GM23338 (cell line): ENCODE measurements around the gene MIPEP. TPM values are rescaled to one million over a fixed set of nuclear protein-coding genes. Genes with fewer than 3 reads are reported as not detected.

Experiments
- ATAC-seq: fragments of 200-7000 bp; cut with Tn5 transposase; 3 replicates; pipeline ENCODE4 v1.9.1; 2020
- DNase-seq: peaks from one replicate; pipeline ENCODE4 v3.0.0-alpha.2; 2015; ENCODE audit warnings: low spot score
- H2AFZ ChIP-seq: fragments of 200-600 bp; sonication (generic); 2 replicates; pipeline ENCODE4 v1.8.0; 2016; ENCODE audit warnings: antibody characterized with exemption, mild to moderate bottlenecking, moderate library complexity
- H3F3A ChIP-seq: fragments of 200-600 bp; sonication (generic); replicated peaks from 2 replicates; pipeline ENCODE4 v1.8.0; 2017; ENCODE audit warnings: antibody characterized with exemption, mixed run types, low read depth
- H3K27ac ChIP-seq: fragments of 200-600 bp; sonication (generic); 2 replicates; pipeline ENCODE4 v1.6.1; 2016; ENCODE audit warnings: low read depth
- H3K27me3 ChIP-seq: fragments of 200-600 bp; sonication (generic); 2 replicates; pipeline ENCODE4 v1.8.0; 2016; ENCODE audit warnings: mild to moderate bottlenecking, mixed run types, moderate library complexity; ENCODE audit not compliant: insufficient read depth
- H3K36me3 ChIP-seq: fragments of 200-600 bp; sonication (generic); 2 replicates; pipeline ENCODE4 v1.8.0; 2016; ENCODE audit warnings: mild to moderate bottlenecking; ENCODE audit not compliant: insufficient read depth
- H3K4me1 ChIP-seq: fragments of 200-600 bp; sonication (generic); 2 replicates; pipeline ENCODE4 v1.8.0; 2016; ENCODE audit warnings: mild to moderate bottlenecking, moderate library complexity; ENCODE audit not compliant: insufficient read depth
- H3K4me2 ChIP-seq: fragments of 200-600 bp; sonication (generic); 2 replicates; pipeline ENCODE4 v1.7.1; 2017; ENCODE audit warnings: mixed run types
- H3K4me3 ChIP-seq: fragments of 200-600 bp; sonication (generic); 2 replicates; pipeline ENCODE4 v1.6.1; 2016; ENCODE audit warnings: mixed run types
- H3K79me2 ChIP-seq: fragments of 200-600 bp; sonication (generic); replicated peaks from 2 replicates; pipeline ENCODE4 v1.8.0; 2017; ENCODE audit warnings: mild to moderate bottlenecking; ENCODE audit not compliant: insufficient read depth
- H3K9me2 ChIP-seq: fragments of 200-600 bp; sonication (generic); 2 replicates; pipeline ENCODE4 v1.8.0; 2017; ENCODE audit not compliant: insufficient read depth
- H4K20me1 ChIP-seq: fragments of 200-600 bp; sonication (generic); replicated peaks from 2 replicates; pipeline ENCODE4 v1.8.0; 2017; ENCODE audit warnings: mild to moderate bottlenecking; ENCODE audit not compliant: insufficient read depth
- H3K27ac Mint-ChIP-seq: 2 replicates; pipeline ENCODE4 v1.8.0; 2020; ENCODE audit warnings: inconsistent platforms, mild to moderate bottlenecking, moderate library complexity, mixed read lengths
- H3K27me3 Mint-ChIP-seq: 3 replicates; pipeline ENCODE4 v1.8.0; 2022; ENCODE audit warnings: low read depth, mild to moderate bottlenecking, moderate library complexity, mixed read lengths, inconsistent platforms; ENCODE audit not compliant: insufficient read depth, poor library complexity
- H3K36me3 Mint-ChIP-seq: 3 replicates; pipeline ENCODE4 v1.8.0; 2021; ENCODE audit warnings: low read depth, mild to moderate bottlenecking, inconsistent platforms, moderate library complexity, mixed read lengths
- H3K4me1 Mint-ChIP-seq: 3 replicates; pipeline ENCODE4 v1.8.0; 2020; ENCODE audit warnings: mild to moderate bottlenecking, inconsistent platforms, mixed read lengths
- H3K4me3 Mint-ChIP-seq: 3 replicates; pipeline ENCODE4 v1.8.0; 2021; ENCODE audit warnings: moderate library complexity, mild to moderate bottlenecking, inconsistent platforms, mixed read lengths
- H3K9me3 Mint-ChIP-seq: 3 replicates; pipeline ENCODE4 v1.8.0; 2020; ENCODE audit warnings: moderate library complexity, mild to moderate bottlenecking, inconsistent platforms, mixed read lengths
- CREB1 ChIP-seq: fragments of 250-450 bp; sonication (Bioruptor Pico); IDR thresholded peaks from 2 replicates; pipeline ENCODE4 v1.5.0; 2020; ENCODE audit warnings: low read depth, mild to moderate bottlenecking, moderate library complexity
- POLR2AphosphoS5 ChIP-seq: IDR thresholded peaks from 2 replicates; pipeline ENCODE4 v1.6.1; 2016; ENCODE audit warnings: antibody characterized with exemption, low read depth
- STAT1 ChIP-seq: IDR thresholded peaks from one replicate; pipeline ENCODE4 v1.6.1; 2016; ENCODE audit warnings: antibody characterized with exemption; ENCODE audit not compliant: unreplicated experiment
- ZNF114 ChIP-seq: fragments of 250-450 bp; sonication (Bioruptor Pico); IDR thresholded peaks from 2 replicates; pipeline ENCODE4 v1.5.0; 2020; ENCODE audit warnings: mild to moderate bottlenecking, moderate library complexity
- ZNF331 ChIP-seq: fragments of 250-450 bp; sonication (Bioruptor Pico); IDR thresholded peaks from 2 replicates; pipeline ENCODE4 v1.5.0; 2020; ENCODE audit warnings: low read depth, mild to moderate bottlenecking, moderate library complexity
- polyA plus RNA-seq: library from polyadenylated mRNA; unstranded; fragments of >200 nt; fragmentation: Nextera tagmentation; extraction: Ambion mirVana; gene quantifications from 2 replicates; pipeline ENCODE4 v1.2.1, GENCODE V29; 2016
- total RNA-seq: library from RNA; depleted of rRNA; stranded (reverse); fragments of >200 nt; shearing (Covaris generic); gene quantifications from 2 replicates; pipeline ENCODE4 v1.2.3, GENCODE V29; 2014
- TF ChIP-seq, protein P1 (sequence below): fragments of 250-450 bp; sonication (Bioruptor Pico); IDR thresholded peaks from 2 replicates; pipeline ENCODE4 v1.5.0; 2020; ENCODE audit warnings: mild to moderate bottlenecking, moderate library complexity
- TF ChIP-seq, protein P2 (sequence below), 2 experiments: fragments of 200-600 bp in 1 of 2; sonication (generic) in 1 of 2; conservative IDR thresholded peaks; 2 replicates each; pipeline versions ENCODE4 v1.5.1 to v1.6.1; 2016 to 2017; ENCODE audit warnings: antibody characterized with exemption in 2 of 2, low read depth in 2 of 2, mild to moderate bottlenecking in 2 of 2, moderate library complexity in 1 of 2

MIPEP gene
- total and polyA plus RNA-seq, 2 experiments from 2014 or later = 20.8 to 22.5 TPM

GRCh38 chr13:23750383-23751121 lies 138.6 kb downstream of the MIPEP start:
- Histone ChIP-seq H3K27ac (no peak overlapping the region), H3K36me3 (no peaks in the 10 kb centered on the region), H3K4me3 (no peak overlapping the region), H3K4me1 (peaks cover 12% of the 10 kb centered on the region), H3K9me2 (no peaks in the 10 kb centered on the region; the same call in 1 of the 2 replicates), H3F3A (no peaks in the 10 kb centered on the region), H3K79me2 (no peaks in the 10 kb centered on the region), H3K27me3 (no peaks in the 10 kb centered on the region), H3K4me2 (no peak overlapping the region), H2AFZ (no peak overlapping the region), H4K20me1 (no peaks in the 10 kb centered on the region)
- ATAC-seq (no peak), DNase-seq (no peak)
- TF ChIP-seq STAT1 = no peak
- TF ChIP-seq POLR2AphosphoS5 = no peak
- TF ChIP-seq, protein P1, sequence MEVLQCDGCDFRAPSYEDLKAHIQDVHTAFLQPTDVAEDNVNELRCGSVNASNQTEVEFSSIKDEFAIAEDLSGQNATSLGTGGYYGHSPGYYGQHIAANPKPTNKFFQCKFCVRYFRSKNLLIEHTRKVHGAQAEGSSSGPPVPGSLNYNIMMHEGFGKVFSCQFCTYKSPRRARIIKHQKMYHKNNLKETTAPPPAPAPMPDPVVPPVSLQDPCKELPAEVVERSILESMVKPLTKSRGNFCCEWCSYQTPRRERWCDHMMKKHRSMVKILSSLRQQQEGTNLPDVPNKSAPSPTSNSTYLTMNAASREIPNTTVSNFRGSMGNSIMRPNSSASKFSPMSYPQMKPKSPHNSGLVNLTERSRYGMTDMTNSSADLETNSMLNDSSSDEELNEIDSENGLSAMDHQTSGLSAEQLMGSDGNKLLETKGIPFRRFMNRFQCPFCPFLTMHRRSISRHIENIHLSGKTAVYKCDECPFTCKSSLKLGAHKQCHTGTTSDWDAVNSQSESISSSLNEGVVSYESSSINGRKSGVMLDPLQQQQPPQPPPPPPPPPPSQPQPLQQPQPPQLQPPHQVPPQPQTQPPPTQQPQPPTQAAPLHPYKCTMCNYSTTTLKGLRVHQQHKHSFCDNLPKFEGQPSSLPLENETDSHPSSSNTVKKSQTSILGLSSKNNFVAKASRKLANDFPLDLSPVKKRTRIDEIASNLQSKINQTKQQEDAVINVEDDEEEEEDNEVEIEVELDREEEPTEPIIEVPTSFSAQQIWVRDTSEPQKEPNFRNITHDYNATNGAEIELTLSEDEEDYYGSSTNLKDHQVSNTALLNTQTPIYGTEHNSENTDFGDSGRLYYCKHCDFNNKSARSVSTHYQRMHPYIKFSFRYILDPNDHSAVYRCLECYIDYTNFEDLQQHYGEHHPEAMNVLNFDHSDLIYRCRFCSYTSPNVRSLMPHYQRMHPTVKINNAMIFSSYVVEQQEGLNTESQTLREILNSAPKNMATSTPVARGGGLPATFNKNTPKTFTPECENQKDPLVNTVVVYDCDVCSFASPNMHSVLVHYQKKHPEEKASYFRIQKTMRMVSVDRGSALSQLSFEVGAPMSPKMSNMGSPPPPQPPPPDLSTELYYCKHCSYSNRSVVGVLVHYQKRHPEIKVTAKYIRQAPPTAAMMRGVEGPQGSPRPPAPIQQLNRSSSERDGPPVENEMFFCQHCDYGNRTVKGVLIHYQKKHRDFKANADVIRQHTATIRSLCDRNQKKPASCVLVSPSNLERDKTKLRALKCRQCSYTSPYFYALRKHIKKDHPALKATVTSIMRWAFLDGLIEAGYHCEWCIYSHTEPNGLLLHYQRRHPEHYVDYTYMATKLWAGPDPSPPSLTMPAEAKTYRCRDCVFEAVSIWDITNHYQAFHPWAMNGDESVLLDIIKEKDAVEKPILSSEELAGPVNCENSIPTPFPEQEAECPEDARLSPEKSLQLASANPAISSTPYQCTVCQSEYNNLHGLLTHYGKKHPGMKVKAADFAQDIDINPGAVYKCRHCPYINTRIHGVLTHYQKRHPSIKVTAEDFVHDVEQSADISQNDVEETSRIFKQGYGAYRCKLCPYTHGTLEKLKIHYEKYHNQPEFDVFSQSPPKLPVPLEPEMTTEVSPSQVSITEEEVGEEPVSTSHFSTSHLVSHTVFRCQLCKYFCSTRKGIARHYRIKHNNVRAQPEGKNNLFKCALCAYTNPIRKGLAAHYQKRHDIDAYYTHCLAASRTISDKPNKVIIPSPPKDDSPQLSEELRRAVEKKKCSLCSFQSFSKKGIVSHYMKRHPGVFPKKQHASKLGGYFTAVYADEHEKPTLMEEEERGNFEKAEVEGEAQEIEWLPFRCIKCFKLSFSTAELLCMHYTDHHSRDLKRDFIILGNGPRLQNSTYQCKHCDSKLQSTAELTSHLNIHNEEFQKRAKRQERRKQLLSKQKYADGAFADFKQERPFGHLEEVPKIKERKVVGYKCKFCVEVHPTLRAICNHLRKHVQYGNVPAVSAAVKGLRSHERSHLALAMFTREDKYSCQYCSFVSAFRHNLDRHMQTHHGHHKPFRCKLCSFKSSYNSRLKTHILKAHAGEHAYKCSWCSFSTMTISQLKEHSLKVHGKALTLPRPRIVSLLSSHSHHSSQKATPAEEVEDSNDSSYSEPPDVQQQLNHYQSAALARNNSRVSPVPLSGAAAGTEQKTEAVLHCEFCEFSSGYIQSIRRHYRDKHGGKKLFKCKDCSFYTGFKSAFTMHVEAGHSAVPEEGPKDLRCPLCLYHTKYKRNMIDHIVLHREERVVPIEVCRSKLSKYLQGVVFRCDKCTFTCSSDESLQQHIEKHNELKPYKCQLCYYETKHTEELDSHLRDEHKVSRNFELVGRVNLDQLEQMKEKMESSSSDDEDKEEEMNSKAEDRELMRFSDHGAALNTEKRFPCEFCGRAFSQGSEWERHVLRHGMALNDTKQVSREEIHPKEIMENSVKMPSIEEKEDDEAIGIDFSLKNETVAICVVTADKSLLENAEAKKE (CRISPR knock-in tag) = no peak
- TF ChIP-seq ZNF331 = no peak
- TF ChIP-seq ZNF114 (CRISPR knock-in tag) = no peak
- TF ChIP-seq CREB1 (CRISPR knock-in tag) = no peak
- TF ChIP-seq, protein P2, sequence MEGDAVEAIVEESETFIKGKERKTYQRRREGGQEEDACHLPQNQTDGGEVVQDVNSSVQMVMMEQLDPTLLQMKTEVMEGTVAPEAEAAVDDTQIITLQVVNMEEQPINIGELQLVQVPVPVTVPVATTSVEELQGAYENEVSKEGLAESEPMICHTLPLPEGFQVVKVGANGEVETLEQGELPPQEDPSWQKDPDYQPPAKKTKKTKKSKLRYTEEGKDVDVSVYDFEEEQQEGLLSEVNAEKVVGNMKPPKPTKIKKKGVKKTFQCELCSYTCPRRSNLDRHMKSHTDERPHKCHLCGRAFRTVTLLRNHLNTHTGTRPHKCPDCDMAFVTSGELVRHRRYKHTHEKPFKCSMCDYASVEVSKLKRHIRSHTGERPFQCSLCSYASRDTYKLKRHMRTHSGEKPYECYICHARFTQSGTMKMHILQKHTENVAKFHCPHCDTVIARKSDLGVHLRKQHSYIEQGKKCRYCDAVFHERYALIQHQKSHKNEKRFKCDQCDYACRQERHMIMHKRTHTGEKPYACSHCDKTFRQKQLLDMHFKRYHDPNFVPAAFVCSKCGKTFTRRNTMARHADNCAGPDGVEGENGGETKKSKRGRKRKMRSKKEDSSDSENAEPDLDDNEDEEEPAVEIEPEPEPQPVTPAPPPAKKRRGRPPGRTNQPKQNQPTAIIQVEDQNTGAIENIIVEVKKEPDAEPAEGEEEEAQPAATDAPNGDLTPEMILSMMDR (conservative IDR thresholded peaks at IDR 0.05; ENCODE audit: low read depth in 2 of 2) = no peak
- Mint-ChIP-seq H3K9me3 (peaks cover 2% of the 10 kb centered on the region; the same call in 2 of the 3 replicates), H3K36me3 (peaks cover 7% of the 10 kb centered on the region; the same call in 1 of the 3 replicates), H3K4me3 (no peak overlapping the region), H3K27ac (no peak overlapping the region), H3K27me3 (peaks cover 2% of the 10 kb centered on the region), H3K4me1 (peaks cover 46% of the 10 kb centered on the region)
